GM18502 (cell line): ENCODE results near the gene ADAMTSL3.
"Not testable (repeated sequence)": the region's sequence is repeated elsewhere in the genome, so short reads cannot be mapped to it uniquely, and the experiment has no call there.

Experiments
- ATAC-seq: cut with Tn5 transposase; IDR thresholded peaks from one replicate; pipeline ENCODE4 v1.9.1; 2021; ENCODE audit warnings: mild to moderate bottlenecking; ENCODE audit not compliant: unreplicated experiment, poor library complexity

Gene ADAMTSL3

GRCh38 chr15:83745771-83746170 is 91.8 kb downstream of the ADAMTSL3 start:
- ATAC-seq = no peak

GRCh38 chr15:83746231-83746630 is 92.3 kb downstream of the ADAMTSL3 start:
- ATAC-seq = no peak

GRCh38 chr15:83747050-83747717 is 93.3 kb downstream of the ADAMTSL3 start:
- ATAC-seq = no peak

GRCh38 chr15:83747718-83748110 is 93.8 kb downstream of the ADAMTSL3 start:
- no peak for ATAC-seq

GRCh38 chr15:83753872-83754493 is 100.1 kb downstream of the ADAMTSL3 start:
- no peak for ATAC-seq

- ATAC-seq = not testable (repeated sequence)
These were observed 103.4 kb downstream of the ADAMTSL3 start for GRCh38 chr15:83757291-83757690.

- ATAC-seq = no peak
These were observed 108.4 kb downstream of the ADAMTSL3 start for GRCh38 chr15:83762367-83762766.

GRCh38 chr15:83764201-83764838 is 110.4 kb downstream of the ADAMTSL3 start:
- ATAC-seq = no peak

GRCh38 chr15:83766339-83766738 is 112.4 kb downstream of the ADAMTSL3 start:
- ATAC-seq = no peak

GRCh38 chr15:83767741-83768140 is 113.8 kb downstream of the ADAMTSL3 start:
- ATAC-seq = no peak

- ATAC-seq = no peak
These were observed 115.6 kb downstream of the ADAMTSL3 start for GRCh38 chr15:83769411-83769999.

- ATAC-seq = no peak
These were observed 121.8 kb downstream of the ADAMTSL3 start for GRCh38 chr15:83775738-83776137.

GRCh38 chr15:83776986-83777385 is 123.1 kb downstream of the ADAMTSL3 start:
- ATAC-seq = no peak

GRCh38 chr15:83783227-83783626 is 129.3 kb downstream of the ADAMTSL3 start:
- ATAC-seq = no peak

GRCh38 chr15:83784975-83785374 is 131.1 kb downstream of the ADAMTSL3 start:
- no peak for ATAC-seq

GRCh38 chr15:83786336-83786735 is 132.4 kb downstream of the ADAMTSL3 start:
- ATAC-seq = no peak

GRCh38 chr15:83793069-83793468 is 139.1 kb downstream of the ADAMTSL3 start:
- ATAC-seq = no peak

- no peak for ATAC-seq
These were observed 140.3 kb downstream of the ADAMTSL3 start for GRCh38 chr15:83794209-83794608.

- no peak for ATAC-seq
These were observed 155.4 kb downstream of the ADAMTSL3 start for GRCh38 chr15:83809345-83809744.

GRCh38 chr15:83810110-83810509 is 156.2 kb downstream of the ADAMTSL3 start:
- no peak for ATAC-seq

GRCh38 chr15:83813682-83814081 is 159.8 kb downstream of the ADAMTSL3 start:
- no peak for ATAC-seq
